Left ventricle myocardium inferior (tissue), 1 donor: ENCODE measurements around the gene AMPD1. TPM values are rescaled to one million over a fixed set of nuclear protein-coding genes. Genes with fewer than 3 reads are reported as not detected.

Experiments
- DNase-seq: peaks from one replicate; pipeline ENCODE4 v3.0.0-alpha.2; 2020
- H3K27ac ChIP-seq: fragments of 200-600 bp; replicated peaks from 2 replicates; pipeline ENCODE4 v1.8.0; 2021
- H3K27me3 ChIP-seq: fragments of 200-600 bp; 2 replicates; pipeline ENCODE4 v1.8.0; 2021; ENCODE audit warnings: low read depth
- H3K36me3 ChIP-seq: fragments of 200-600 bp; 2 replicates; pipeline ENCODE4 v1.8.0; 2021
- H3K4me1 ChIP-seq: fragments of 200-600 bp; 2 replicates; pipeline ENCODE4 v1.8.0; 2021
- H3K4me3 ChIP-seq: fragments of 200-600 bp; 2 replicates; pipeline ENCODE4 v1.8.0; 2021; ENCODE audit warnings: mild to moderate bottlenecking, moderate library complexity
- H3K9me3 ChIP-seq: fragments of 200-600 bp; replicated peaks from 2 replicates; pipeline ENCODE4 v1.8.0; 2021
- CTCF ChIP-seq: fragments of 200-600 bp; IDR thresholded peaks from 2 replicates; pipeline ENCODE4 v1.8.0; 2021; ENCODE audit warnings: antibody characterized with exemption, mild to moderate bottlenecking, borderline replicate concordance
- intact Hi-C: fragments of 100-400 bp; cut with micrococcal nuclease; formaldehyde crosslinking; loops from one replicate; pipeline ENCODE4 v1.11.0; 2022
- long read RNA-seq: library from polyadenylated mRNA; unstranded; transcript quantifications from one replicate; pipeline ENCODE4 v2.0.0, GENCODE V29; 2021
- total RNA-seq: library from RNA; stranded (reverse); fragmentation: NEBNext Ultra II Directional; extraction: Animal tissue kit (Norgen Biotek cat#: 25700); gene quantifications from one replicate; pipeline ENCODE4 v1.2.1, GENCODE V29; 2021
- donor health status: DM: no; HTN: yes; CAD: no; lungs with severe emphysema.

AMPD1 gene
- not detected for total RNA-seq
- long read RNA-seq = 0 reads

GRCh38 chr1:114695430-114696058 lies at the start of gene AMPD1:
TSS of gene AMPD1 (minus strand) at chr1:114695546. CDS start at chr1:114695471, 75 bp downstream.
- Histone ChIP-seq H3K27ac (no peak within 1 kb of the TSS), H3K4me1 (no peaks in the 10 kb centered on the region), H3K4me3 (no peak within 1 kb of the TSS), H3K36me3 (no peaks in the 10 kb centered on the region), H3K27me3 (no peaks in the 10 kb centered on the region), H3K9me3 (no peaks in the 10 kb centered on the region)
- intact Hi-C loops = no loop called here
- no peak for TF ChIP-seq CTCF
- no peak for DNase-seq

- intact Hi-C loops = no loop called here
- H3K4me1 ChIP-seq = peaks cover 72% of the 10 kb centered on the region
- no peak overlapping the region for H3K4me3 ChIP-seq
- H3K36me3 ChIP-seq = peaks cover 33% of the 10 kb centered on the region
- no peak for DNase-seq
- no peak for TF ChIP-seq CTCF
- no peaks in the 10 kb centered on the region for H3K9me3 ChIP-seq
- no peak overlapping the region for H3K27ac ChIP-seq
- no peaks in the 10 kb centered on the region for H3K27me3 ChIP-seq
These were observed 46.8 kb upstream of the AMPD1 start for GRCh38 chr1:114741963-114742746.

GRCh38 chr1:114740331-114740730 lies 45.0 kb upstream of the AMPD1 start:
- intact Hi-C loops = no loop called here
- no peak overlapping the region for H3K4me3 ChIP-seq
- no peak for DNase-seq
- no peaks in the 10 kb centered on the region for H3K9me3 ChIP-seq
- H3K4me1 ChIP-seq = peaks cover 54% of the 10 kb centered on the region
- no peak overlapping the region for H3K27ac ChIP-seq
- peaks cover 47% of the 10 kb centered on the region for H3K36me3 ChIP-seq
- TF ChIP-seq CTCF = no peak
- no peaks in the 10 kb centered on the region for H3K27me3 ChIP-seq

- Histone ChIP-seq H3K36me3 (peaks cover 76% of the 10 kb centered on the region), H3K4me3 (no peak overlapping the region), H3K4me1 (peaks cover 25% of the 10 kb centered on the region), H3K27ac (no peak overlapping the region), H3K9me3 (no peaks in the 10 kb centered on the region), H3K27me3 (no peaks in the 10 kb centered on the region)
- intact Hi-C loops = no loop called here
- no peak for TF ChIP-seq CTCF
- DNase-seq = no peak
These were observed 42.0 kb upstream of the AMPD1 start for GRCh38 chr1:114737314-114737849.

GRCh38 chr1:114735479-114735878 lies 40.1 kb upstream of the AMPD1 start:
- Histone ChIP-seq H3K4me3 (no peak overlapping the region), H3K4me1 (peaks cover 18% of the 10 kb centered on the region), H3K9me3 (no peaks in the 10 kb centered on the region), H3K36me3 (peaks cover 90% of the 10 kb centered on the region), H3K27ac (no peak overlapping the region), H3K27me3 (no peaks in the 10 kb centered on the region)
- intact Hi-C loops = no loop called here
- DNase-seq = no peak
- no peak for TF ChIP-seq CTCF
